ENCODE measurements around the gene NTRK3. TPM values are rescaled to one million over a fixed set of nuclear protein-coding genes. Genes with fewer than 3 reads are reported as not detected.

NTRK3 gene
- total and polyA plus RNA-seq, 2 of the 13 experiments (the other 11 are each of a cell fraction or from before 2014, with no cell fraction given) = not detected

DNA sequence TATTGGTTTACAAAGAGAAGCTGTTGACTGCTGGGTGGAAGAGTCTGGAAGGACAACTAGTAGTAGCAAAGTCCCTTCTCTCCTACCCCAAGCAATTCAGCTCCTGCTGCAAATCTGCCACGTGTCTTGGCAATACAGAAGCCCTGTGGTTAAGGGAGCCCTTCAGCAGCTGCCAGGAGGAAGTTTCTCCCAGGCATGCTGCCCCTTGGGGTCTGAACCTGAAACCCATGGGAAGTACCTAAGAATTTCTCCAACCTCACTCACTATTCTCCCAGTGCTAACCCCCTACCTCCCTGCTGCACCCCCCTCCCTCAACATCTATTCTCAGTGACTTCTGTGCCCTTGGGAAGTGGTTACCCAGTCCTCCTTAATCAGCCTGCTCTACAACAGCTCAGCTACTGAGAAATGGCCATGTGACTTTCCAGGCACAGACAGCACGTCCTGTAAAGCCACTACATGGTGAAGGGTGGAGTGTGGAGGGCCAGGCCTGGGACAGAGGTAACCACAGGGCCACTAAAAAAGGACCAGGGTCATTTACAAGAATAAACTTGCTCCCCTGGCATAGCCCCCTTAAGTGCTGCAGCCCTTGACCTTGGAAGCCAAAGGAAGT lies 316.6 kb downstream of the NTRK3 start (continued):
- TF ChIP-seq RFXAP (CRISPR knock-in tag; IDR thresholded peaks at IDR 0.05; ENCODE audit: borderline replicate concordance) = no peak

DNA sequence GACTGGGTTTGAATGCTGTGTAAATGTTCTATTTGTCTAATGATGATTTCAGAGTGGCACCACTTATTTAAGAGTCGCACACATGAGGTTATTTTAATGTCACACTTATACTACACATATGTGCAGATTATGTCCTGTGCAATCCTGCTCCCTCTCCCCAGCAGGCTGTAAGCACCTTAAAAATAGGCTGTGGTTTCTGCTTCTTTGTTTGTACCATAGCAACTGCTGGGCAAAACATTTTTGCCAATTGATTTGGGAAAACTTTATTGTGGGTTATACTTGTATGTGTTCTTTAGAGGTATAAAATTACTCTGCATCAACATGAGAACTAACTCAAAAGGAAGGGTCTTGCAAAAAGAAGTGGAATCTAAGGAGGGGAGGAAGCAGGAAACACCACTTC lies 318.5 kb downstream of the NTRK3 start:
- no peaks in the 10 kb centered on the region for H3K4me1 ChIP-seq (ENCODE audit: insufficient read depth, low read length)
- TF ChIP-seq ZNF724P (CRISPR knock-in tag; IDR thresholded peaks at IDR 0.05; ENCODE audit: borderline replicate concordance) (no peak), ARNTL (CRISPR knock-in tag; IDR thresholded peaks at IDR 0.05) (no peak), EHMT2 (IDR thresholded peaks at IDR 0.05; ENCODE audit: borderline replicate concordance, low read depth, low read length) (no peak), MAF1 (CRISPR knock-in tag; IDR thresholded peaks at IDR 0.05; ENCODE audit: borderline replicate concordance) (no peak), ZNF747 (CRISPR knock-in tag; IDR thresholded peaks at IDR 0.05; ENCODE audit: borderline replicate concordance) (no peak), RCOR2 (CRISPR knock-in tag; IDR thresholded peaks at IDR 0.05) (no peak), SMARCC2 (IDR thresholded peaks at IDR 0.05) (no peak), XBP1 (CRISPR knock-in tag; IDR thresholded peaks at IDR 0.05) (no peak), ZNF329 (CRISPR knock-in tag; IDR thresholded peaks at IDR 0.05; ENCODE audit: low read depth) (no peak), PTBP1 (IDR thresholded peaks at IDR 0.05; ENCODE audit: low read depth, low read length, poor library complexity, severe bottlenecking) (no peak), NRL (CRISPR knock-in tag; IDR thresholded peaks at IDR 0.05; ENCODE audit: borderline replicate concordance) (no peak), NAIF1 (CRISPR knock-in tag; IDR thresholded peaks at IDR 0.05; ENCODE audit: borderline replicate concordance) (no peak), TBX2 (CRISPR knock-in tag; IDR thresholded peaks at IDR 0.05; ENCODE audit: borderline replicate concordance) (no peak)
- TF ChIP-seq, protein P1, sequence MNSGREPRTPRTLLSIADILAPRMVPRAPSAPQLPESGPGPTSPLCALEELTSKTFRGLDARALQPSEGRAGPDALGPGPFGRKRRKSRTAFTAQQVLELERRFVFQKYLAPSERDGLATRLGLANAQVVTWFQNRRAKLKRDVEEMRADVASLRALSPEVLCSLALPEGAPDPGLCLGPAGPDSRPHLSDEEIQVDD (CRISPR knock-in tag; IDR thresholded peaks at IDR 0.05; ENCODE audit: borderline replicate concordance) = no peak

More for the DNA sequence above, 318.5 kb downstream of the NTRK3 start:
- ATAC-seq = no peak
- Histone ChIP-seq H3K79me2 (ENCODE audit: insufficient read depth, low read length) (no peaks in the 10 kb centered on the region), H4K20me1 (ENCODE audit: insufficient read depth, low read length) (no peaks in the 10 kb centered on the region), H3K9ac (ENCODE audit: insufficient read depth, low read depth, low read length) (no peak overlapping the region), H3K4me2 (ENCODE audit: low read depth, low read length) (no peak overlapping the region), H3K9me3 (ENCODE audit: low read length) (peaks cover 24% of the 10 kb centered on the region), H2AFZ (ENCODE audit: low read length) (no peak overlapping the region), H3K36me3 (replicated peaks in 1 of 2; ENCODE audit: control insufficient read depth in 1 of 2, insufficient read depth in 2 of 2, low read length in 2 of 2) (no peaks in the 10 kb centered on the region), H3K27me3 (ENCODE audit: control insufficient read depth in 1 of 2, insufficient read depth in 2 of 2, low read length in 2 of 2) (no peaks in the 10 kb centered on the region; a peak in 2 of 5 replicates), H3K27ac (ENCODE audit: extremely low read length, insufficient read depth, low read length) (no peak overlapping the region), H3K4me3 (replicated peaks in 1 of 3; ENCODE audit: insufficient read depth in 1 of 3, low read depth in 2 of 3, low read length in 3 of 3) (no peak overlapping the region)
- no peak for FAIRE-seq
- in situ Hi-C loops (cut with HindIII; ENCODE audit: extremely low pct_ligation_motif_present, low pct_unique_long_range_greater_than_20kb) = no loop called here
- CTCF ChIA-PET (ENCODE audit: low intra/inter-chr PET ratio, low total read pairs) = no interaction called here
- POLR2A ChIA-PET = no interaction called here
- DNase-seq (ENCODE audit: low spot score) = no peak
- BruUV-seq (replicated peaks) = no TSS peak
- intact Hi-C loops (cut with micrococcal nuclease; ENCODE audit: unreplicated experiment) = no loop called here
- WGBS (ENCODE audit: low lambda C conversion rate) = 0% methylated on average over 1 of the region's 1 CpG
